22Rv1 (cell line): ENCODE measurements around the gene TMEM131.

Source experiments
- ZFX ChIP-seq: fragments of 450-650 bp; IDR thresholded peaks from 2 replicates; pipeline ENCODE4 v1.6.1; 2017; ENCODE audit warnings: antibody characterized with exemption, borderline replicate concordance
- TF ChIP-seq, protein P1 (sequence below): fragments of 450-650 bp; IDR thresholded peaks from 2 replicates; pipeline ENCODE4 v1.5.1; 2017; ENCODE audit warnings: mild to moderate bottlenecking

DNA sequence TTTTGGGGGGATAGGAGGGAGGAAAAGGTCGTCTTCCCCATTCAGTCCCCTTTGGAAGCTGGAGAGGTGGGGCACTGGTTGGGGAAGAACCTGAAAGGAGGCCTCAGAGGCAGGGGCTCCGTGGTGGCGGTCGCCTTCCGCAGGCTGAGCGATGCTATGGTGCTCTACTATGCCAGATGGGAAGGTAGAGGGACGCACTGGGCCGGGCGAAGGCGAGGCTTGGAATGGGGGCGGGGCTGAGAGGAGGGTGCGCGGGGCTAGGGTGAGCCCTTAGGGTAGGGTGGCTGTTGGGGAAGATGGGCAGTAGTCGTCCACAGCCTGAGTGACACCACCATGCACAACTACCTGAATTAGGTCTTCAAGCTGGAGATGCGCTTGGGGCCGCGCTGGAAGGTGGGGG is 271.2 kb downstream of the TMEM131 start:
- TF ChIP-seq, protein P1, sequence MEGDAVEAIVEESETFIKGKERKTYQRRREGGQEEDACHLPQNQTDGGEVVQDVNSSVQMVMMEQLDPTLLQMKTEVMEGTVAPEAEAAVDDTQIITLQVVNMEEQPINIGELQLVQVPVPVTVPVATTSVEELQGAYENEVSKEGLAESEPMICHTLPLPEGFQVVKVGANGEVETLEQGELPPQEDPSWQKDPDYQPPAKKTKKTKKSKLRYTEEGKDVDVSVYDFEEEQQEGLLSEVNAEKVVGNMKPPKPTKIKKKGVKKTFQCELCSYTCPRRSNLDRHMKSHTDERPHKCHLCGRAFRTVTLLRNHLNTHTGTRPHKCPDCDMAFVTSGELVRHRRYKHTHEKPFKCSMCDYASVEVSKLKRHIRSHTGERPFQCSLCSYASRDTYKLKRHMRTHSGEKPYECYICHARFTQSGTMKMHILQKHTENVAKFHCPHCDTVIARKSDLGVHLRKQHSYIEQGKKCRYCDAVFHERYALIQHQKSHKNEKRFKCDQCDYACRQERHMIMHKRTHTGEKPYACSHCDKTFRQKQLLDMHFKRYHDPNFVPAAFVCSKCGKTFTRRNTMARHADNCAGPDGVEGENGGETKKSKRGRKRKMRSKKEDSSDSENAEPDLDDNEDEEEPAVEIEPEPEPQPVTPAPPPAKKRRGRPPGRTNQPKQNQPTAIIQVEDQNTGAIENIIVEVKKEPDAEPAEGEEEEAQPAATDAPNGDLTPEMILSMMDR = no peak
- no peak for TF ChIP-seq ZFX
